GM06990 (cell line): ENCODE data around the gene TXN2.

Experiments used
- DNase-seq: peaks from one replicate; pipeline ENCODE4 v3.0.0-alpha.2; 2011; ENCODE audit not compliant: insufficient read length; ENCODE audit errors: extremely low read depth
- H3K27me3 ChIP-seq: replicated peaks from 2 replicates; pipeline ENCODE4 v1.6.0; 2011; ENCODE audit warnings: low read length; ENCODE audit not compliant: control insufficient read depth, insufficient read depth
- H3K36me3 ChIP-seq: 2 replicates; pipeline ENCODE4 v1.5.1; 2011; ENCODE audit warnings: low read length; ENCODE audit not compliant: control insufficient read depth, insufficient read depth
- H3K4me3 ChIP-seq: replicated peaks from 2 replicates; pipeline ENCODE4 v1.5.1; 2011; ENCODE audit warnings: low read depth, mild to moderate bottlenecking, control low read depth, low read length
- TF ChIP-seq, protein P1 (sequence below): IDR thresholded peaks from 2 replicates; pipeline ENCODE4 v1.5.1; 2011; ENCODE audit warnings: low read length, control low read depth, mild to moderate bottlenecking, inconsistent platforms; ENCODE audit not compliant: insufficient read depth, poor library complexity, severe bottlenecking

The TXN2 gene

DNA sequence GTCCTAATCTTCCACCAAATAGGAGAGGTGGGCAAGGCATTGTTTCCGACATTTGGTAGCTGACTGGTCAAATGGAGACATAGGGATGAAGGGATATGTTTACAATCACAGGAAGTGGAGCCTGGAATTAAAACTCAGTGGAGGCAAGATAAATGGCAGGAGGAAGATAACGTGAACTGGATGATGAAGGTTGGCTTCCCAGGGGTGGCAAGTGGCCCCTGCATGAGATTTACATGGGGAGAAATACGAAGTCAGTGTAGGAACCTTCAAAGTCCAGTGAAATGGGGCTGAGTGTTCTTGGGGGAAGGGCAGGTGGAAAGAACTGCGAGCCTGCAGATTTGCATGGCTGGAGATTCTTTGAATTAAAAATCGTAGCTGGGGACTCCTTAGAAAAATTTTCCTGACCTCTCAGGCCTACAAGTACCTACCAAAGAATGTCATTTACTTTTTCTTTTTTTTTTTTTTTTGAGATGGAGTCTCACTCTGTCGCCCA, 26.1 kb upstream of the TXN2 start:
- no peak for DNase-seq
- TF ChIP-seq, protein P1, sequence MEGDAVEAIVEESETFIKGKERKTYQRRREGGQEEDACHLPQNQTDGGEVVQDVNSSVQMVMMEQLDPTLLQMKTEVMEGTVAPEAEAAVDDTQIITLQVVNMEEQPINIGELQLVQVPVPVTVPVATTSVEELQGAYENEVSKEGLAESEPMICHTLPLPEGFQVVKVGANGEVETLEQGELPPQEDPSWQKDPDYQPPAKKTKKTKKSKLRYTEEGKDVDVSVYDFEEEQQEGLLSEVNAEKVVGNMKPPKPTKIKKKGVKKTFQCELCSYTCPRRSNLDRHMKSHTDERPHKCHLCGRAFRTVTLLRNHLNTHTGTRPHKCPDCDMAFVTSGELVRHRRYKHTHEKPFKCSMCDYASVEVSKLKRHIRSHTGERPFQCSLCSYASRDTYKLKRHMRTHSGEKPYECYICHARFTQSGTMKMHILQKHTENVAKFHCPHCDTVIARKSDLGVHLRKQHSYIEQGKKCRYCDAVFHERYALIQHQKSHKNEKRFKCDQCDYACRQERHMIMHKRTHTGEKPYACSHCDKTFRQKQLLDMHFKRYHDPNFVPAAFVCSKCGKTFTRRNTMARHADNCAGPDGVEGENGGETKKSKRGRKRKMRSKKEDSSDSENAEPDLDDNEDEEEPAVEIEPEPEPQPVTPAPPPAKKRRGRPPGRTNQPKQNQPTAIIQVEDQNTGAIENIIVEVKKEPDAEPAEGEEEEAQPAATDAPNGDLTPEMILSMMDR: no peak
- Histone ChIP-seq H3K4me3 (peak overlapping the region; percentile 63), H3K27me3 (no peaks in the 10 kb centered on the region), H3K36me3 (peaks cover 17% of the 10 kb centered on the region)

DNA sequence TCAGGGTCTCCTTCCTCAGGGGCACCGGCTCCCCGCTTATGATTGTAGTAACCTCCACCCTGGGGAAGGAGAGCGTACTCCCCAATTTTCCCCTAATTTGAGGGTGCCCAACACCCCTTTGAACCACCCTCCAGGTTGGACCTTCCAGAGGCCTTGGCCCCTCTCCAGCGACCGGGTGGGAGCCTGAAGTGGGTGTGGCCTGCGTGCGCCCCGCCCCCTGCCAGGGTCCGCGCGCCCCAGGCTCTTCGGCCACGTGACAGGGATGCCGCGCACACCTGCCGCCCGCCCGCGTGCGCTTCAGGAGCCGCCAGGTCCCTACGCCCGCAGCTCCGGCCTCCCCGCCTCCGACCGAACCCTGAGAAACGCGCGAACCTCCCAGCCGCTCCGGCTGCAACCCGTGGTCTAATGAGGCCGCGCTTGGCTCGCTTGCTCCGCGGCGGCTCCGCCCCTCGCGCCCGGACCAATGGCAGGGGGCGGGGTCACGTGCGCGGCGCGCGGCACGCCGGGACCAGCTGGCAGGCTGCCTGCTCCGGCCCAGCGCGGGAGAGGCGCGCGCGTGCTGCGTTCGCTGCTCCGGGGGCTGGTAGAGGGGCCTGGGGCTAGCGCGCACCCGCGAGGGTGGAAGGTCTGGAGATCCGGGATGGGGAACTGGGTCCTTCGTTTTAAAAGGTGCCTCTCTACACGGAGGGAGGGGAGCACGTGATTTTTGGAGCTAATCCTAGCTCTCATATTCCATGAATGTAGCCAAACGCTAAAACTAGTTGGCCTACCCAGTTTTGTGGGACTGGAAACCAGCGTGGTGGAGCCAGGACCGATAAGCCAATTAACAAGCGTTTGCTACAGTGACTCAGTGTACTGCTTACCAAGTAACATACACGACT, 25.4 kb upstream of the TXN2 start, which contains the start of gene FOXRED2:
TSS of gene FOXRED2 (minus strand) at position 404 of the 881 bp plus-strand sequence. CDS start 618 bp downstream, outside the sequence.
- TF ChIP-seq, protein P1: no peak
- Histone ChIP-seq H3K27me3 (no peaks in the 10 kb centered on the region), H3K36me3 (peaks cover 12% of the 10 kb centered on the region), H3K4me3 (peak within 1 kb of the TSS; percentile 63)
- peak; percentile 92 for DNase-seq

DNA sequence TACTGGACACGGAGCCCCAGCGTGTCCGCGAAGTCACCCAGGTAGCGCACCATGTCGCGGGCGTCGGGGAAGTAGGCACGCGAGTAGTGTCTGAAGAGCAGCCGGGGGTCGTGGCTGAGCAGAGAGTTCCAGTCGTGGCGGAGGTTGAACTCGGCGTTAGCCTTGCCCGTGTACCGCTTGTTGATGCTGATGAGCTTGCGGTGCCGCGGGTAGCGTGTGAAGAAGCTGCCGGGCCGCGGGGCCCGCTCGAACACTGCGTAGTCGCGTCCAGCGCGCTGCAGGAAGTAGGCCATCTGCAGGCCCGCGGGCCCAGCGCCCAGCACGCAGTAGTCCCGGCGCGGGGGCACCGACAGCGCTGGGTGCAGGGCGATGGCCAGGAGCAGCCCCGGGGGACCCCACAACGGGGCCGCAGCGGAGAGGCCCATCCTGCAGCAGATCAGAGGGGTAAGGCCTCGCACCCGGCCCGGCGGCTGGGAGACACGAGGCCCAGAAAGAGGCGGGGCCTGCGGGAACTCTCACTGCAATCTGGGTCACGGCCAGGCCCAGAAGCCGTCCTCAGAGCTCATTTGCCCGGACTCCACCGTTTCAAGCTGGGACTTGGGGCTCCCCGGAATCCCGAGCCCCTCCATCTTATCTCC, 24.7 kb upstream of the TXN2 start:
- no peak for DNase-seq
- TF ChIP-seq, protein P1: no peak
- peaks cover 8% of the 10 kb centered on the region for H3K36me3 ChIP-seq
- H3K27me3 ChIP-seq: no peaks in the 10 kb centered on the region
- H3K4me3 ChIP-seq: peak overlapping the region; percentile 63

DNA sequence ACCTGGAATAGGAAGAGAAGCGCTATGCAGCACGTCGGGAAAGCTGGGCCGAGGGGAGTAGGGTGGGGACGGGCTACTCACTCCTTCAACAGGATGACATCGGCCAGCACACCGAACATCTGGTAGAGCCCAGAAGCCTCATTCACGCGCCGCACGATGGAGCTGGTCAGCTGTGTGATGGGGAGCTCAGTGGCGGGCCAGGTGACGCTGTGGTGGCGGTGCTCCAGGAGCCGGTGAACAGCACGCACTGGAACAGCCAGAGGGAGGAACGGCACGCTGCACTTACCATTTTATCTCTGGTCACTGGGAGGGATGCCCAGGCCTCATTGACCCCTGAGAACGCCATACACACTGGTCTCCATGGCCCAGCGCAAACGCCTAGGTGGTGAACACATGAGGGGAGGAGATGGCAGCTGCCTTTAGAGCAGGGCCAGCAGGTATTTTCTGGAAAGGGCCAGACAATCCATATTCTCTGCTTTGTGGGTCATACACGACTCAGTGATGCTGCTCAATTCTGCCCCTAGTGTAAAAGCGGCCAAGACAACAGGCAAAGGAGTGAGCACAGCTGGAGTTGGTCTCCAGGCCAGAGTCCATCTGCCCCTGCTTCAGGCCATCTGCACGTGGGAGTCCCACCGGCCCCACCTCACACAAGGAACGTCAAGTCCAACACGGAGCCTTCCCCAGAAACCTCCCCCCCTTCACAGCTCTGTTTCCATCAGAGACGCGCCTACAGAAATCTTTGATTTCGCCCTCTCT, 16.6 kb upstream of the TXN2 start:
- Histone ChIP-seq H3K4me3 (no peak overlapping the region), H3K27me3 (no peaks in the 10 kb centered on the region), H3K36me3 (peaks cover 3% of the 10 kb centered on the region; the same call in 1 of the 2 replicates)
- TF ChIP-seq, protein P1: no peak
- no peak for DNase-seq

DNA sequence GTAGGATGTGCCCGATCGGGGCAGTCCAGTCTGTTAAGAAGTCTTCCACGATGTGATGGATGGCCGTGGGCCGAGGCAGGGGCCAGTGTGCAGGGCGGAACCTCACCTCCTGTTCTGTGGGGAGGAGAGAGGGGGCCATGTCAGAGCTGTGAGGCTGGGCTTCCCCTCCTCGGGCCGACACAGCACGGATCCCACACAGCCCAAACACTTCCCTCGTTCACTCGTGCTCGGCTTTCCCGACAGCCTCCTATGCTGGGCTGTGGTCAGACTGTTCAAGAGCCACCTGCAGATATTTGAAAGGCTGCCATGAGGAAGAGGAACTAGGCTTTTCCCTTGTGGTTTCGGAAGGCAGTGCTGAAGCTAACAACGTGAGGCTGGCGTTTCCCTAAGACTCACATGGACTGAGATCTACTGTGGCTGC, 12.3 kb upstream of the TXN2 start:
- TF ChIP-seq, protein P1: no peak
- peak; percentile 60 for DNase-seq
- Histone ChIP-seq H3K27me3 (no peaks in the 10 kb centered on the region), H3K4me3 (no peak overlapping the region), H3K36me3 (peaks cover 4% of the 10 kb centered on the region)
